GM23338 (cell line): Measurements from ENCODE around the gene SYNPO2. TPM values are rescaled to one million over a fixed set of nuclear protein-coding genes. Genes with fewer than 3 reads are reported as not detected.

ENCODE experiments used
- ATAC-seq: fragments of 200-7000 bp; cut with Tn5 transposase; 3 replicates; pipeline ENCODE4 v1.9.1; 2020
- DNase-seq: peaks from one replicate; pipeline ENCODE4 v3.0.0-alpha.2; 2015; ENCODE audit warnings: low spot score
- H2AFZ ChIP-seq: fragments of 200-600 bp; sonication (generic); 2 replicates; pipeline ENCODE4 v1.8.0; 2016; ENCODE audit warnings: antibody characterized with exemption, mild to moderate bottlenecking, moderate library complexity
- H3F3A ChIP-seq: fragments of 200-600 bp; sonication (generic); replicated peaks from 2 replicates; pipeline ENCODE4 v1.8.0; 2017; ENCODE audit warnings: antibody characterized with exemption, mixed run types, low read depth
- H3K27ac ChIP-seq: fragments of 200-600 bp; sonication (generic); 2 replicates; pipeline ENCODE4 v1.6.1; 2016; ENCODE audit warnings: low read depth
- H3K27me3 ChIP-seq: fragments of 200-600 bp; sonication (generic); 2 replicates; pipeline ENCODE4 v1.8.0; 2016; ENCODE audit warnings: mild to moderate bottlenecking, mixed run types, moderate library complexity; ENCODE audit not compliant: insufficient read depth
- H3K36me3 ChIP-seq: fragments of 200-600 bp; sonication (generic); 2 replicates; pipeline ENCODE4 v1.8.0; 2016; ENCODE audit warnings: mild to moderate bottlenecking; ENCODE audit not compliant: insufficient read depth
- H3K4me1 ChIP-seq: fragments of 200-600 bp; sonication (generic); 2 replicates; pipeline ENCODE4 v1.8.0; 2016; ENCODE audit warnings: mild to moderate bottlenecking, moderate library complexity; ENCODE audit not compliant: insufficient read depth
- H3K4me2 ChIP-seq: fragments of 200-600 bp; sonication (generic); 2 replicates; pipeline ENCODE4 v1.7.1; 2017; ENCODE audit warnings: mixed run types
- H3K4me3 ChIP-seq: fragments of 200-600 bp; sonication (generic); 2 replicates; pipeline ENCODE4 v1.6.1; 2016; ENCODE audit warnings: mixed run types
- H3K79me2 ChIP-seq: fragments of 200-600 bp; sonication (generic); replicated peaks from 2 replicates; pipeline ENCODE4 v1.8.0; 2017; ENCODE audit warnings: mild to moderate bottlenecking; ENCODE audit not compliant: insufficient read depth
- H3K9me2 ChIP-seq: fragments of 200-600 bp; sonication (generic); 2 replicates; pipeline ENCODE4 v1.8.0; 2017; ENCODE audit not compliant: insufficient read depth
- H4K20me1 ChIP-seq: fragments of 200-600 bp; sonication (generic); replicated peaks from 2 replicates; pipeline ENCODE4 v1.8.0; 2017; ENCODE audit warnings: mild to moderate bottlenecking; ENCODE audit not compliant: insufficient read depth
- H3K27ac Mint-ChIP-seq: 2 replicates; pipeline ENCODE4 v1.8.0; 2020; ENCODE audit warnings: inconsistent platforms, mild to moderate bottlenecking, moderate library complexity, mixed read lengths
- H3K27me3 Mint-ChIP-seq: 3 replicates; pipeline ENCODE4 v1.8.0; 2022; ENCODE audit warnings: low read depth, mild to moderate bottlenecking, moderate library complexity, mixed read lengths, inconsistent platforms; ENCODE audit not compliant: insufficient read depth, poor library complexity
- H3K36me3 Mint-ChIP-seq: 3 replicates; pipeline ENCODE4 v1.8.0; 2021; ENCODE audit warnings: low read depth, mild to moderate bottlenecking, inconsistent platforms, moderate library complexity, mixed read lengths
- H3K4me1 Mint-ChIP-seq: 3 replicates; pipeline ENCODE4 v1.8.0; 2020; ENCODE audit warnings: mild to moderate bottlenecking, inconsistent platforms, mixed read lengths
- H3K4me3 Mint-ChIP-seq: 3 replicates; pipeline ENCODE4 v1.8.0; 2021; ENCODE audit warnings: moderate library complexity, mild to moderate bottlenecking, inconsistent platforms, mixed read lengths
- H3K9me3 Mint-ChIP-seq: 3 replicates; pipeline ENCODE4 v1.8.0; 2020; ENCODE audit warnings: moderate library complexity, mild to moderate bottlenecking, inconsistent platforms, mixed read lengths
- CREB1 ChIP-seq: fragments of 250-450 bp; sonication (Bioruptor Pico); IDR thresholded peaks from 2 replicates; pipeline ENCODE4 v1.5.0; 2020; ENCODE audit warnings: low read depth, mild to moderate bottlenecking, moderate library complexity
- ZNF462 ChIP-seq: fragments of 250-450 bp; sonication (Bioruptor Pico); IDR thresholded peaks from 2 replicates; pipeline ENCODE4 v1.5.0; 2020; ENCODE audit warnings: mild to moderate bottlenecking, moderate library complexity
- polyA plus RNA-seq: library from polyadenylated mRNA; unstranded; fragments of >200 nt; fragmentation: Nextera tagmentation; extraction: Ambion mirVana; gene quantifications from 2 replicates; pipeline ENCODE4 v1.2.1, GENCODE V29; 2016
- total RNA-seq: library from RNA; depleted of rRNA; stranded (reverse); fragments of >200 nt; shearing (Covaris generic); gene quantifications from 2 replicates; pipeline ENCODE4 v1.2.3, GENCODE V29; 2014
- TF ChIP-seq, protein P1 (sequence below), 2 experiments: fragments of 200-600 bp in 1 of 2; sonication (generic) in 1 of 2; conservative IDR thresholded peaks; 2 replicates each; pipeline versions ENCODE4 v1.5.1 to v1.6.1; 2016 to 2017; ENCODE audit warnings: antibody characterized with exemption in 2 of 2, low read depth in 2 of 2, mild to moderate bottlenecking in 2 of 2, moderate library complexity in 1 of 2
- TF ChIP-seq, protein P2 (sequence below): IDR thresholded peaks from one replicate; pipeline ENCODE4 v1.6.1; 2018; ENCODE audit warnings: antibody characterized with exemption; ENCODE audit not compliant: unreplicated experiment

The SYNPO2 gene
- total and polyA plus RNA-seq, 2 experiments from 2014 or later, result 2.1 to 3.4 TPM

- H3K4me3 Mint-ChIP-seq, result no peak overlapping the region
- H3F3A ChIP-seq, result no peaks in the 10 kb centered on the region
- peaks cover 16% of the 10 kb centered on the region; the same call in 2 of the 3 replicates for H3K9me3 Mint-ChIP-seq
- H3K27ac ChIP-seq, result peak overlapping the region; percentile 1; the same call in 1 of the 2 replicates
- H3K4me3 ChIP-seq, result no peak overlapping the region
- peaks cover 14% of the 10 kb centered on the region for H3K4me1 Mint-ChIP-seq
- H3K36me3 Mint-ChIP-seq, result peaks cover 21% of the 10 kb centered on the region
- no peaks in the 10 kb centered on the region for H3K27me3 ChIP-seq
- no peak for TF ChIP-seq ZNF462 (CRISPR knock-in tag)
- TF ChIP-seq, protein P1, sequence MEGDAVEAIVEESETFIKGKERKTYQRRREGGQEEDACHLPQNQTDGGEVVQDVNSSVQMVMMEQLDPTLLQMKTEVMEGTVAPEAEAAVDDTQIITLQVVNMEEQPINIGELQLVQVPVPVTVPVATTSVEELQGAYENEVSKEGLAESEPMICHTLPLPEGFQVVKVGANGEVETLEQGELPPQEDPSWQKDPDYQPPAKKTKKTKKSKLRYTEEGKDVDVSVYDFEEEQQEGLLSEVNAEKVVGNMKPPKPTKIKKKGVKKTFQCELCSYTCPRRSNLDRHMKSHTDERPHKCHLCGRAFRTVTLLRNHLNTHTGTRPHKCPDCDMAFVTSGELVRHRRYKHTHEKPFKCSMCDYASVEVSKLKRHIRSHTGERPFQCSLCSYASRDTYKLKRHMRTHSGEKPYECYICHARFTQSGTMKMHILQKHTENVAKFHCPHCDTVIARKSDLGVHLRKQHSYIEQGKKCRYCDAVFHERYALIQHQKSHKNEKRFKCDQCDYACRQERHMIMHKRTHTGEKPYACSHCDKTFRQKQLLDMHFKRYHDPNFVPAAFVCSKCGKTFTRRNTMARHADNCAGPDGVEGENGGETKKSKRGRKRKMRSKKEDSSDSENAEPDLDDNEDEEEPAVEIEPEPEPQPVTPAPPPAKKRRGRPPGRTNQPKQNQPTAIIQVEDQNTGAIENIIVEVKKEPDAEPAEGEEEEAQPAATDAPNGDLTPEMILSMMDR (conservative IDR thresholded peaks at IDR 0.05; ENCODE audit: low read depth in 2 of 2), result 0 out of 4 replicates have a peak, but pooled peaks of 1 of the 2 experiments have one; percentile 17
- TF ChIP-seq, protein P2, sequence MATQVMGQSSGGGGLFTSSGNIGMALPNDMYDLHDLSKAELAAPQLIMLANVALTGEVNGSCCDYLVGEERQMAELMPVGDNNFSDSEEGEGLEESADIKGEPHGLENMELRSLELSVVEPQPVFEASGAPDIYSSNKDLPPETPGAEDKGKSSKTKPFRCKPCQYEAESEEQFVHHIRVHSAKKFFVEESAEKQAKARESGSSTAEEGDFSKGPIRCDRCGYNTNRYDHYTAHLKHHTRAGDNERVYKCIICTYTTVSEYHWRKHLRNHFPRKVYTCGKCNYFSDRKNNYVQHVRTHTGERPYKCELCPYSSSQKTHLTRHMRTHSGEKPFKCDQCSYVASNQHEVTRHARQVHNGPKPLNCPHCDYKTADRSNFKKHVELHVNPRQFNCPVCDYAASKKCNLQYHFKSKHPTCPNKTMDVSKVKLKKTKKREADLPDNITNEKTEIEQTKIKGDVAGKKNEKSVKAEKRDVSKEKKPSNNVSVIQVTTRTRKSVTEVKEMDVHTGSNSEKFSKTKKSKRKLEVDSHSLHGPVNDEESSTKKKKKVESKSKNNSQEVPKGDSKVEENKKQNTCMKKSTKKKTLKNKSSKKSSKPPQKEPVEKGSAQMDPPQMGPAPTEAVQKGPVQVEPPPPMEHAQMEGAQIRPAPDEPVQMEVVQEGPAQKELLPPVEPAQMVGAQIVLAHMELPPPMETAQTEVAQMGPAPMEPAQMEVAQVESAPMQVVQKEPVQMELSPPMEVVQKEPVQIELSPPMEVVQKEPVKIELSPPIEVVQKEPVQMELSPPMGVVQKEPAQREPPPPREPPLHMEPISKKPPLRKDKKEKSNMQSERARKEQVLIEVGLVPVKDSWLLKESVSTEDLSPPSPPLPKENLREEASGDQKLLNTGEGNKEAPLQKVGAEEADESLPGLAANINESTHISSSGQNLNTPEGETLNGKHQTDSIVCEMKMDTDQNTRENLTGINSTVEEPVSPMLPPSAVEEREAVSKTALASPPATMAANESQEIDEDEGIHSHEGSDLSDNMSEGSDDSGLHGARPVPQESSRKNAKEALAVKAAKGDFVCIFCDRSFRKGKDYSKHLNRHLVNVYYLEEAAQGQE, result no peak
- TF ChIP-seq CREB1 (CRISPR knock-in tag), result no peak
- peaks cover 12% of the 10 kb centered on the region for H3K4me1 ChIP-seq
- ATAC-seq (peak; percentile 71), DNase-seq (peak; percentile 36)
- H3K36me3 ChIP-seq, result peaks cover 7% of the 10 kb centered on the region; the same call in 1 of the 2 replicates
- H3K27ac Mint-ChIP-seq, result no peak overlapping the region
- H4K20me1 ChIP-seq, result no peaks in the 10 kb centered on the region
- H2AFZ ChIP-seq, result 0 out of 2 replicates have a peak overlapping the region, but pooled peaks have one; percentile 5
- H3K27me3 Mint-ChIP-seq, result no peaks in the 10 kb centered on the region
- H3K4me2 ChIP-seq, result no peak overlapping the region
- no peaks in the 10 kb centered on the region for H3K9me2 ChIP-seq
- no peaks in the 10 kb centered on the region for H3K79me2 ChIP-seq
These were observed 7.0 kb upstream of the SYNPO2 start for GRCh38 chr4:118881512-118882146.
